ENCODE results near the gene JUNB. TPM values are rescaled to one million over a fixed set of nuclear protein-coding genes. Genes with fewer than 3 reads are reported as not detected.

JUNB gene
- polyA plus RNA-seq, 3 donors = 1,279 to 3,167 (median 1,468) TPM

DNA sequence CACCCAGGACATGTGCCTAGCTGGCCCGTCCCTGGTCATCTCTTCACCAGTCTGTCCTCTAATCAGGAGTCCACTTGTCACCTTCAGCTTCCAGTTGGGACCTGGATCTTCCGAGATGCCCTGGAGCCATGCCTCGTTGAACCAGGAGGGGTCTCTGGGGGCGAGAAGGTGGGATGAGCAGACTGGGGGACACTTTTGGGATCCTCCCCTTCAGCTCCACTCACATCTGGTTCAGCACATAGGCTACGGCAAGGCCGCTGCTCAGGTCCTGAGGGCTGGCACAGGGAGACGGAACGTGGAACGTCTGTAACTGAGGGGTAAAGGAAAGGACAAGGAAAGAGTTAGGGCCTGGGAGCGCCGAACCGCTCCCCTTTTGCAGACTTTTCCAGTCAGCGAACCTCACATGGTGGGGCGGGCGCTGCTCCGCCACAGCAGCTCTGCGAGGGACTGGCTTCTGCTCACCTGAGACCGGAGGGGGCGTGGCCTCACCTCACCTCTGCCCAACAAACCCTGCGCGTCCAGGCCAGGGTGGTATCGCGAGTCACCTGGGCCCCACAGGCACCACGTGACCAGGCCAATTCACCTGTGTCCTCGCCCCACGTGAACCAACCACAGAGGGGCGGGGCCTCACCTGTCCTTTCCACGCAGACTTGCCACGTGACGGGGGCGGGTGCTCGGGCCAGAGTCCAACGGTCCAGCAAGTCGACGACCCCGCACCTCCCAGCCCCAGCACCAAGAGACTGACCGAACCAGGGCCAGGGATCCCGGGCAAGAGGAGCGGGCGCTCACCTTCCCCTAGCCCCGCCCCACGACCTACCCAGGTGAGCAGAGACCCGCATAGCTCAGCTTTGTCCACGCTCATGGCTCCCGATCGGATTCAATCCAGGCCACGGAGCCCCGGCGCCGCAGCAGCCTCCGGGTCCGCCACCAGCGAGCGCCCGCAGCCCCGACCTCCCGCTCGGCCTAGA is 16.4 kb upstream of the JUNB start, which contains the start of gene HOOK2:
Gene HOOK2, minus strand, starts transcription at position 965 of the 968 bp plus-strand sequence. Its CDS starts 103 bp downstream, at position 862.
- H3K4me1 Mint-ChIP-seq = peaks cover 32% of the 10 kb centered on the region
- TF ChIP-seq, protein P1, sequence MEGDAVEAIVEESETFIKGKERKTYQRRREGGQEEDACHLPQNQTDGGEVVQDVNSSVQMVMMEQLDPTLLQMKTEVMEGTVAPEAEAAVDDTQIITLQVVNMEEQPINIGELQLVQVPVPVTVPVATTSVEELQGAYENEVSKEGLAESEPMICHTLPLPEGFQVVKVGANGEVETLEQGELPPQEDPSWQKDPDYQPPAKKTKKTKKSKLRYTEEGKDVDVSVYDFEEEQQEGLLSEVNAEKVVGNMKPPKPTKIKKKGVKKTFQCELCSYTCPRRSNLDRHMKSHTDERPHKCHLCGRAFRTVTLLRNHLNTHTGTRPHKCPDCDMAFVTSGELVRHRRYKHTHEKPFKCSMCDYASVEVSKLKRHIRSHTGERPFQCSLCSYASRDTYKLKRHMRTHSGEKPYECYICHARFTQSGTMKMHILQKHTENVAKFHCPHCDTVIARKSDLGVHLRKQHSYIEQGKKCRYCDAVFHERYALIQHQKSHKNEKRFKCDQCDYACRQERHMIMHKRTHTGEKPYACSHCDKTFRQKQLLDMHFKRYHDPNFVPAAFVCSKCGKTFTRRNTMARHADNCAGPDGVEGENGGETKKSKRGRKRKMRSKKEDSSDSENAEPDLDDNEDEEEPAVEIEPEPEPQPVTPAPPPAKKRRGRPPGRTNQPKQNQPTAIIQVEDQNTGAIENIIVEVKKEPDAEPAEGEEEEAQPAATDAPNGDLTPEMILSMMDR (IDR thresholded peaks at IDR 0.05) = no peak
- peak within 1 kb of the TSS; percentile 61 to 74 for H3K27ac ChIP-seq (ENCODE audit: low read depth in 1 of 2, low read length in 2 of 2)
- H3K27me3 ChIP-seq (ENCODE audit: control insufficient read depth in 2 of 2, insufficient read depth in 2 of 2, low read length in 2 of 2) = no peaks in the 10 kb centered on the region
- peak within 1 kb of the TSS; percentile 58 to 85 (median 63) for H3K4me3 ChIP-seq (replicated peaks in 1 of 3; ENCODE audit: low read depth in 2 of 3, low read length in 3 of 3)
- H3K79me2 ChIP-seq (ENCODE audit: insufficient read depth, low read length) = peaks cover 26% of the 10 kb centered on the region
- peak within 1 kb of the TSS; percentile 86 for H2AFZ ChIP-seq (ENCODE audit: insufficient read depth, low read depth, low read length, poor library complexity, severe bottlenecking)
- H3K9me3 ChIP-seq (replicated peaks in 1 of 2; ENCODE audit: control insufficient read depth in 1 of 2, insufficient read depth in 1 of 2, low read length in 2 of 2) = no peaks in the 10 kb centered on the region
- peaks cover 3 to 6% (median 5%) of the 10 kb centered on the region in 3 donors for H3K27me3 Mint-ChIP-seq (ENCODE audit: low read depth in 3 of 3)
- H4K20me1 ChIP-seq (ENCODE audit: insufficient read depth, low read length) = peaks cover 4% of the 10 kb centered on the region
- peak within 1 kb of the TSS; percentile 97 for H3K4me2 ChIP-seq (replicated peaks; ENCODE audit: extremely low read depth, low read length, poor library complexity, severe bottlenecking)
- peak within 1 kb of the TSS; percentile 71 to 73 for H3K4me3 Mint-ChIP-seq
- 16% methylated on average over 48 of the region's 58 CpGs for WGBS (ENCODE audit: insufficient coverage)
- H3K9ac ChIP-seq (ENCODE audit: insufficient read depth, low read length, poor library complexity, severe bottlenecking) = peak within 1 kb of the TSS; percentile 49
- intact Hi-C loops (cut with micrococcal nuclease) = no loop called here
- peak in 1 of 3 donors; percentile 28 for DNase-seq
- H3K36me3 Mint-ChIP-seq = peaks cover 4 to 11% of the 10 kb centered on the region in 2 donors
- H3K36me3 ChIP-seq (replicated peaks in 1 of 2; ENCODE audit: control insufficient read depth in 1 of 2, insufficient read depth in 2 of 2, low read length in 2 of 2) = no peaks in the 10 kb centered on the region
- H3K27ac Mint-ChIP-seq = peak within 1 kb of the TSS; percentile 79 to 94 (median 85)
- H3K9me3 Mint-ChIP-seq = no peaks in the 10 kb centered on the region
- H3K4me1 ChIP-seq (ENCODE audit: control insufficient read depth in 1 of 2, insufficient read depth in 2 of 2, low read length in 2 of 2) = peaks cover 35 to 45% of the 10 kb centered on the region in 2 donors

DNA sequence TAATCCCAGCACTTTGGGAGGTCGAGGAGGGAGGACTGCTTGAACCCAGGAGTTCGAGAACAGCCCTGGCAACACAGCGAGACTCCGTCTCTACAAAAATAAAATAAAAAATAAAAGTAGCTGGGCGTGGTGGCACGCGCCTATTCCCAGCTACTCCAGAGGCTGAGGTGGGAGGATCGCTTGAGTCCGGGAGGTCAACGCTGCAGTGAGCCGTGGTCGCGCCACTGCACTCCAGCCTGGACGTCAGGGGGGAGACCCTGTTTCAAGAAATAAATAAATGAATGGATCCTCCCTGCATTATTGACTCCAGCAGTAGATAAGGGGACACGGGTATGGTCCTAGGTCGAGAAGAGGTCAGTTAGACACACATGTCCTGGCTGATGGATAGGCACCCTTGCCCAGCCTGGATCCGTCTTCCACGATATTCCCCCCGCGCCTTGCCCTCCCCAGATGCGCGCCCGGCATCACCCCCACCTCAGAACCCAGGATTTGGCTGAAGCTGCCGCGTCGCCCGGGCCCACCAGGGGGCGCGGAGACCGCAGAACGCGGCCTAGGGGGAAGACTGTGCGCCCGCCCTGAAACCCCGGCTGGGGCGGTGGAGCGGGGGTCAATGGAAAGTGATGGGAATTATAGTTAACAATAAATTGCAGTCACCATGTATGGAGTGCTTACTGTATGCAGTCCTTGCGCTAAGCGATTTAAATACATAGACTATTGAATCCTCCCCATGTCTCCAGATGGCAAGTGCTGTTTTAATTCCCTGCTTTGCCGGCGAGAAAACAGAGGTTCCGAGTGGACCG is 13.9 kb upstream of the JUNB start:
- Histone ChIP-seq H3K9ac (ENCODE audit: insufficient read depth, low read length, poor library complexity, severe bottlenecking) (peak overlapping the region; percentile 86), H3K4me1 (ENCODE audit: control insufficient read depth in 1 of 2, insufficient read depth in 2 of 2, low read length in 2 of 2) (peaks cover 50 to 62% of the 10 kb centered on the region in 2 donors), H3K4me2 (replicated peaks; ENCODE audit: extremely low read depth, low read length, poor library complexity, severe bottlenecking) (peak overlapping the region; percentile 79), H3K9me3 (replicated peaks in 1 of 2; ENCODE audit: control insufficient read depth in 1 of 2, insufficient read depth in 1 of 2, low read length in 2 of 2) (no peaks in the 10 kb centered on the region), H2AFZ (ENCODE audit: insufficient read depth, low read depth, low read length, poor library complexity, severe bottlenecking) (peak overlapping the region; percentile 66), H3K27ac (ENCODE audit: low read depth in 1 of 2, low read length in 2 of 2) (peak overlapping the region; percentile 84 to 94), H3K27me3 (ENCODE audit: control insufficient read depth in 2 of 2, insufficient read depth in 2 of 2, low read length in 2 of 2) (no peaks in the 10 kb centered on the region), H3K4me3 (replicated peaks in 1 of 3; ENCODE audit: low read depth in 2 of 3, low read length in 3 of 3) (peak overlapping the region; percentile 76 to 83 (median 82)), H3K79me2 (ENCODE audit: insufficient read depth, low read length) (peaks cover 26% of the 10 kb centered on the region), H4K20me1 (ENCODE audit: insufficient read depth, low read length) (peaks cover 4% of the 10 kb centered on the region), H3K36me3 (replicated peaks in 1 of 2; ENCODE audit: control insufficient read depth in 1 of 2, insufficient read depth in 2 of 2, low read length in 2 of 2) (no peaks in the 10 kb centered on the region)
- H3K27ac Mint-ChIP-seq = peak overlapping the region; percentile 93 to 97 (median 96)
- H3K27me3 Mint-ChIP-seq (ENCODE audit: low read depth in 3 of 3) = peaks cover 3 to 7% (median 5%) of the 10 kb centered on the region in 3 donors
- H3K4me1 Mint-ChIP-seq = peaks cover 45% of the 10 kb centered on the region
- peaks cover 3 to 4% of the 10 kb centered on the region in 2 donors for H3K36me3 Mint-ChIP-seq
- 14% methylated on average over 26 of the region's 43 CpGs for WGBS (ENCODE audit: insufficient coverage)
- TF ChIP-seq, protein P1 (IDR thresholded peaks at IDR 0.05) = peak; percentile 99
- intact Hi-C loops (cut with micrococcal nuclease) = loop anchor here (1.0 to 2.0 kb wide), 2 partner anchors 17 to 19 kb away; no protein-coding TSS in a partner anchor
- peak overlapping the region; percentile 87 to 93 for H3K4me3 Mint-ChIP-seq
- H3K9me3 Mint-ChIP-seq = no peaks in the 10 kb centered on the region
- DNase-seq = peak; percentile 73 to 83 (median 80)
